Fibroblast of the aortic adventitia (primary cell): ENCODE data around the gene TMEM51. TPM values are rescaled to one million over a fixed set of nuclear protein-coding genes. Genes with fewer than 3 reads are reported as not detected.

Experiments used
- DNase-seq: peaks from one replicate; pipeline ENCODE4 v3.0.0-alpha.2; 2010; ENCODE audit warnings: low read depth
- H3K4me3 ChIP-seq: 2 replicates; pipeline ENCODE4 v1.5.1; 2011; ENCODE audit warnings: low read depth, mild to moderate bottlenecking, control low read depth, low read length, moderate library complexity
- total RNA-seq: library from RNA; depleted of rRNA; stranded (reverse); fragments of >200 nt; gene quantifications from 2 replicates; pipeline ENCODE4 v1.2.3, GENCODE V29; 2012; ENCODE audit warnings: low replicate concordance
- TF ChIP-seq, protein P1 (sequence below): IDR thresholded peaks from 2 replicates; pipeline ENCODE4 v1.5.1; 2011; ENCODE audit warnings: mild to moderate bottlenecking, low read length, control low read depth, inconsistent platforms; ENCODE audit not compliant: insufficient read depth

Gene TMEM51
- total RNA-seq, 1 donor: 1.4 TPM

DNA sequence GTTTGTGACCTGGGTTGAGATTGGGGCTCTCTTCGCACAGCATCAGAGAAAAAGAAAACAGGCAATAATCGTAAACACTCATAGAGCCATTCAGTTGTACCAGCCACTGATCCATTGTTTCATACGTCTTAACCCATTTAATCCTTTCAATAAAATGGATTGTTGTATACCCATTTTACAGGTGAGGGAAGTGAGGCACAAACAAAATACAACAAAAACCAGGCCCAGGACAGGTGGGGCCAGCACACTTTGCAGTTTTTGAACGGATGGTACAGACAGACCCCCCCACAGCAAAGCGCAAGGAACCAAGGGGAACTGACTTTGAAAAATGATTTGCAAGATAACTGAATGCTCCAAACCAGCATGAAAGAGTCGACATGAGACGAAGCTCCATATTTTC is 89.2 kb downstream of the TMEM51 start:
- no peak for DNase-seq
- no peak overlapping the region for H3K4me3 ChIP-seq
- TF ChIP-seq, protein P1, sequence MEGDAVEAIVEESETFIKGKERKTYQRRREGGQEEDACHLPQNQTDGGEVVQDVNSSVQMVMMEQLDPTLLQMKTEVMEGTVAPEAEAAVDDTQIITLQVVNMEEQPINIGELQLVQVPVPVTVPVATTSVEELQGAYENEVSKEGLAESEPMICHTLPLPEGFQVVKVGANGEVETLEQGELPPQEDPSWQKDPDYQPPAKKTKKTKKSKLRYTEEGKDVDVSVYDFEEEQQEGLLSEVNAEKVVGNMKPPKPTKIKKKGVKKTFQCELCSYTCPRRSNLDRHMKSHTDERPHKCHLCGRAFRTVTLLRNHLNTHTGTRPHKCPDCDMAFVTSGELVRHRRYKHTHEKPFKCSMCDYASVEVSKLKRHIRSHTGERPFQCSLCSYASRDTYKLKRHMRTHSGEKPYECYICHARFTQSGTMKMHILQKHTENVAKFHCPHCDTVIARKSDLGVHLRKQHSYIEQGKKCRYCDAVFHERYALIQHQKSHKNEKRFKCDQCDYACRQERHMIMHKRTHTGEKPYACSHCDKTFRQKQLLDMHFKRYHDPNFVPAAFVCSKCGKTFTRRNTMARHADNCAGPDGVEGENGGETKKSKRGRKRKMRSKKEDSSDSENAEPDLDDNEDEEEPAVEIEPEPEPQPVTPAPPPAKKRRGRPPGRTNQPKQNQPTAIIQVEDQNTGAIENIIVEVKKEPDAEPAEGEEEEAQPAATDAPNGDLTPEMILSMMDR: no peak

DNA sequence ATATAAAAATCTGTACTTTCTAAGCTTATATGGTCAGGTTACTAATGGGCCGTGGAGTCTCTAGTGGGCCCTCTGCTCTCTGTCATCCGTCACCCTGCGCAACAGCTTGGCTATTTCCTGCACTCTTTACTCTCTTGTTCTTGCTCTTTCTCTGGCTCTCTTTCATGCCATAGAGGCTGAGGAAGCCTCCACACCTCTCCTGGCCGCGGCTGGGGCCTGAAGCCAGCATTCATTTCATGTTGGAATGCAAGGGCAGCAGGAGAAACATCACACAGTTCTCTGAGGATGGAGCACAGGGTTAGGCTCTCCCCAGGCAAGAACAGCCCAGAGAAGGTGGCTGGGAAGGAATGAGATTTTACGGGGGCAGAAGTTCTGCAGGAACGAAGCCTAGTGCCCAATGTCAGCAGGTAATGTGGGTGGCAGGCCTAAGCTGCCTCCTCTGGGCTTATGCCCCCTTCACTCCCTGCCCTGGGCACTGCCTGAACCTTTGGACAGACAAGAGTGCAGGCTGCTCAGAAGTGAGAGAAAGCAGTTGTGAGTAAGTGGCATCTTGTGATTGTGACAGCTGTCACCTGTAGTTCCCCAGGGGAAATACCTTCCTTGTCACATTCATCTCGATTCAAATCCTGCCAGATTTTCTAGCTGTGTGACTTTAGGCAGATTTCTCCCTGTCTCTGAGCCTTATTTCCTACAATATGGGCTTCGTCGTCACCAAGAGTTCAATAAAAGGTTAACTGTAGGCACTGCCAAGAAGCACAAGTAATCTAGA is 89.9 kb downstream of the TMEM51 start:
- no peak for DNase-seq
- TF ChIP-seq, protein P1: no peak
- H3K4me3 ChIP-seq: no peak overlapping the region

DNA sequence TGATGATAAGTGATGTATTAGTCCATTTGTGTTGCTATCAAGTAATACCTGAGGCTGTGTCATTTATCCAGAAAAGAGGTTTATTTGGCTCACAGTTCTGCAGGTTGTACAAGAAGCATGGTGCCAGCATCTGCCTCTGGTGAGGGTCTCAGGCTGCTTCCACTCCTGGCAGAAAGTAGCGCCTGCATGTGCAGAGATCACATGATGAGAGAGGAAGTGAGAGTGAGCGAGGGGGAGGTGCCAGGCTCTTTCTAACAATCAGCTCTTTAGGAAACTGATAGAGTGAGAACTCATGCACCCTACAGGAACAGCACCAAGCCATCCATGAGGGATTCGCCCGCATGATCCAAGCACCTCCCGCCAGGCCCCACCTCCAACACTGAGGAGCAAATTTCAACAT is 91.3 kb downstream of the TMEM51 start:
- no peak overlapping the region for H3K4me3 ChIP-seq
- DNase-seq: no peak
- TF ChIP-seq, protein P1: no peak

DNA sequence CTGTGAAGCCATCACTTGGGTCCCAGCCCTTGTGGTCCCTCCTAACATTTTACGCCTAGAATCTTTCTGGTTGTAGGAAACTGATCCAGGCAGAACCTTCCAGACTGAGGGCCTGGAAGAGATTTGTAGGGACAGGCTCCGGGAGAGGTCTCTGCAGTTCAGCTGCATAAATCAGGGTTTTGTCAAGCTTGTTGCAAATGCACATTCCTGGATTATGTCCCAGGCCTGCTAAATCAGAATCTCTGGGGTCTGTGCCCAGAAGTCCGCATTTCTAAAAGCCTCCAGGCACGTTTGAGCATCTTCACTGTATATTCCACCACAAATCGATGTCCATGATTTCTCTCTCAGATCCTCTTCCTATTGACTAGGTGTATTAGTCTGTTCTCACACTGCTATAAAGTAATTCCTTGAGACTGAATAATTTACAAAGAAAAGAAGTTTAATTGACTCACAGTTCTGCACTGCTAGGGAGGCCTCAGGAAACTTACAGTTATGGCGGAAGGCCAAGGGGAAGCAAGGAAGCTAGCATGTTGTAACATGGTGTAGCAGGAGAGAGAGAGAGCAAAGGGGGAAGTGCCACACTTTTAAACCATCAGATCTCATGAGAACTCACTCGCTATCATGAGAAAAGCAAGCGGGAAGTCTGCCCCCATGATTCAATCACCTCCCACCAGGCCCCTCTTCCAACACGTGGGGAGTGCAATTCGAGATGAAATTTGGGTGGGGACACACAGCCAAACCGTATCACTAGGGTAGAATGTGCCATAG is 92.2 kb downstream of the TMEM51 start:
- TF ChIP-seq, protein P1: no peak
- DNase-seq: peak; percentile 72
- H3K4me3 ChIP-seq: no peak overlapping the region

DNA sequence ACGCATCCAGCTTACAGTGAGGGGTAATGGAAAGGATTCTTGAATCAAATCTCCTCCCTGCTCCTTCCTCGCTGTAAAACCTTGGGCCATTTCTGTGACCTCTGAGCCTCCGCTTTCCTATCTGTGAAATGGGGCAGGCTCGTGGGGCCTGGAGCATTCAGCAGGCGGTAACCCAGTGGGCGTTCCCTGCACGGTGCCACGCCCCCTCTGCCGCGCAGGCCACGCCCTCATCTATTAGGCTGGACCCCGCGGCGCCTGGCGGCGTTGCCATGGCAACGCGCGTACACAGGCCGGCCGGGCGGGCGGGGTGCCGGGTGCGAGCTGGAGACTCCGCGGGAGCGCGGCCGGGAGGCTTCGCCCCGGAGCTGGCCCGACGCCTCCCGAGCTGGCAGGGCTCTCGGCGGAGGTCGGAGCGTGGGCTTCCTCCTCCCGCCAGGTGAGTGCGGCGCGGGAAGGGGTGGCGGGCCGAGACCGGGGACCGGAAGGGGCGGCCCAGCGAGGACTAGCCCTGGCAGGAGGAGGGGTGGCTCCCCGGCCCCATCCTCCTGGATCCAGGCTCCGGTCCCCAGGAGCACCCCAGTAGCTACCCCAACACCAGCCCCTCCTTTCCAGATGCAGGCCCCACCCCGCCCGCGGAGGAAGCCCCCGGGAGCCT is 93.5 kb downstream of the TMEM51 start, which contains the start of gene FHAD1:
Gene FHAD1, plus strand, starts transcription at position 264 of the 655 bp plus-strand sequence. CDS start 4,562 bp downstream, outside the sequence.
- peak within 1 kb of the TSS; percentile 42 for H3K4me3 ChIP-seq
- TF ChIP-seq, protein P1: no peak
- DNase-seq: peak; percentile 22

DNA sequence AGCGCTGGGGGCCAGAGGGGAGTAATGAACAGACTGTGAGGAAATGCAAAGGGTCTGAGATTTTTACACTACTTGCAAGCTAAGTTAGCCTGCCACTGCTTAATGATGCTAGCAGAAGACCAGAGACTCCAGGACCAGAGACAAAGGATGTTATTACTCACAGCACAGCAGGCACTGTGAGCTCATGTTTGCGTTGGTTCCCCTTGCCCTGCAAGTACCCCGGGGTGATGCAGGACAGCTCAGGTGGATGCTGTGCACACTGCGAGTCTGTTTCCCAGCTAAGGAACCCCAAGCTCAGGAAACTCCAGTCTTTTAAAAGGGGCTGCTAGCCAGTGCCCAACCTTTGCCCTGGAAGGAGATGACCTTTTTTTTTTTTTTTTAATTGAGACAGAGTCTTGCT is 94.7 kb downstream of the TMEM51 start:
- DNase-seq: no peak
- H3K4me3 ChIP-seq: no peak overlapping the region
- TF ChIP-seq, protein P1: no peak
